Vagina (tissue), 2 donors: ENCODE data around the gene RBM19.
A peak's percentile ranks its signal among the peaks of the same experiment; 100 is the strongest.

ENCODE experiments used
- POLR2A ChIP-seq, 2 donors: fragments of 450-650 bp; IDR thresholded peaks; one replicate each; pipeline ENCODE4 v1.6.1; 2017; ENCODE audit warnings: antibody characterized with exemption in 2 of 2, mild to moderate bottlenecking in 2 of 2, moderate library complexity in 2 of 2
- TF ChIP-seq, protein P1 (sequence below), 3 experiments: fragments of 450-650 bp in 2 of 3; fragments of 200-600 bp in 1 of 3; sonication (generic) in 1 of 3; IDR thresholded peaks; one replicate each; pipeline ENCODE4 v1.5.1; 2017 to 2019; ENCODE audit warnings: antibody characterized with exemption in 3 of 3, mild to moderate bottlenecking in 2 of 3, moderate library complexity in 2 of 3

DNA sequence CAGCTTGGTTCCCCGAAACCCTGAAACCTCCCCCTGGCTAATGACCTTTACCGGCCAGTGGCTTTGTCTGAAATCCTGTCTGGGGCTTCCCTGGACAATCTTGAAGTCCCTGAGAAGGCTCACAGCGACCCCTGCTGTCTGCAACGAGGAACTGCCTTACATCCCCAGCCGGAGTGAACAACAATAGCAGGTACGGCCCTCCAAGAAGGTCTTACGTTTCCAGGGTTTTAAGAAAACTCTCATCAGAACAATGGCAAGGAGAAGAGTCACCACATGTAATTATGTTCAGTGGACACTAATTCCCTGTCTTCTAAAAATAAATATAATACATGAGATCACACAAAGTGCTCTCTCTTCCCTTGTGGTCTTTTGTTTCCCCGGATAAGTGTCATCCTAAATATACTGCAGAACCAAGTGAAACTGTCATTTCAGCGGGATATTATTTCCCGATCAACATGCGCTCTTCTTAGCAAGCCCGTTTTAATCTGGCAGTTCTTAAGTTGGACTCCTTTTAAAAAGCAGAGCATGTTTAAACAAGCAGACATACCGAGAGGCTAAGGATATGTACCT is 53.3 kb downstream of the RBM19 start:
- TF ChIP-seq, protein P1, sequence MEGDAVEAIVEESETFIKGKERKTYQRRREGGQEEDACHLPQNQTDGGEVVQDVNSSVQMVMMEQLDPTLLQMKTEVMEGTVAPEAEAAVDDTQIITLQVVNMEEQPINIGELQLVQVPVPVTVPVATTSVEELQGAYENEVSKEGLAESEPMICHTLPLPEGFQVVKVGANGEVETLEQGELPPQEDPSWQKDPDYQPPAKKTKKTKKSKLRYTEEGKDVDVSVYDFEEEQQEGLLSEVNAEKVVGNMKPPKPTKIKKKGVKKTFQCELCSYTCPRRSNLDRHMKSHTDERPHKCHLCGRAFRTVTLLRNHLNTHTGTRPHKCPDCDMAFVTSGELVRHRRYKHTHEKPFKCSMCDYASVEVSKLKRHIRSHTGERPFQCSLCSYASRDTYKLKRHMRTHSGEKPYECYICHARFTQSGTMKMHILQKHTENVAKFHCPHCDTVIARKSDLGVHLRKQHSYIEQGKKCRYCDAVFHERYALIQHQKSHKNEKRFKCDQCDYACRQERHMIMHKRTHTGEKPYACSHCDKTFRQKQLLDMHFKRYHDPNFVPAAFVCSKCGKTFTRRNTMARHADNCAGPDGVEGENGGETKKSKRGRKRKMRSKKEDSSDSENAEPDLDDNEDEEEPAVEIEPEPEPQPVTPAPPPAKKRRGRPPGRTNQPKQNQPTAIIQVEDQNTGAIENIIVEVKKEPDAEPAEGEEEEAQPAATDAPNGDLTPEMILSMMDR (IDR thresholded peaks at IDR 0.05): peak; percentile 74 to 83 (median 79)
- TF ChIP-seq POLR2A (IDR thresholded peaks at IDR 0.05): no peak
